ENCODE measurements around the gene WNT3.
"Not testable (repeated sequence)": the region's sequence is repeated elsewhere in the genome, so short reads cannot be mapped to it uniquely, and the experiment has no call there.

The WNT3 gene

GRCh38 chr17:46765453-46765852, 53.0 kb downstream of the WNT3 start:
- no peak for DNase-seq (ENCODE audit: low spot score)

- DNase-seq (ENCODE audit: low spot score) = no peak
Observed at GRCh38 chr17:46764709-46765401, 53.6 kb downstream of the WNT3 start.

GRCh38 chr17:46764000-46764708, 54.3 kb downstream of the WNT3 start:
- no peak for DNase-seq (ENCODE audit: low spot score)

GRCh38 chr17:46763416-46763815, 55.1 kb downstream of the WNT3 start:
- DNase-seq (ENCODE audit: low spot score) = no peak

- DNase-seq (ENCODE audit: low spot score) = no peak
Observed at GRCh38 chr17:46759141-46759540, 59.4 kb downstream of the WNT3 start.

GRCh38 chr17:46758614-46759013, 59.9 kb downstream of the WNT3 start:
- DNase-seq (ENCODE audit: low spot score) = no peak

- not testable (repeated sequence) for DNase-seq (ENCODE audit: low spot score)
Observed at GRCh38 chr17:46757588-46757987, 60.9 kb downstream of the WNT3 start.

- DNase-seq (ENCODE audit: low spot score) = no peak
Observed at GRCh38 chr17:46756861-46757260, 61.6 kb downstream of the WNT3 start.

GRCh38 chr17:46756081-46756735, 62.3 kb downstream of the WNT3 start:
- no peak for DNase-seq (ENCODE audit: low spot score)

- no peak for DNase-seq (ENCODE audit: low spot score)
Observed at GRCh38 chr17:46753776-46754175, 64.7 kb downstream of the WNT3 start.

GRCh38 chr17:46751425-46751824, 67.1 kb downstream of the WNT3 start:
- DNase-seq (ENCODE audit: low spot score) = no peak

GRCh38 chr17:46745376-46745775, 73.1 kb downstream of the WNT3 start:
- no peak for DNase-seq (ENCODE audit: low spot score)

GRCh38 chr17:46744441-46744840, 74.1 kb downstream of the WNT3 start:
- DNase-seq (ENCODE audit: low spot score) = no peak

GRCh38 chr17:46742565-46743270, 75.8 kb downstream of the WNT3 start:
- no peak for DNase-seq (ENCODE audit: low spot score)

- no peak for DNase-seq (ENCODE audit: low spot score)
Observed at GRCh38 chr17:46741122-46741730, 77.3 kb downstream of the WNT3 start.

GRCh38 chr17:46739982-46740381, 78.5 kb downstream of the WNT3 start:
- DNase-seq (ENCODE audit: low spot score) = no peak

GRCh38 chr17:46738544-46738943, 79.9 kb downstream of the WNT3 start:
- no peak for DNase-seq (ENCODE audit: low spot score)

GRCh38 chr17:46737326-46737725, 81.2 kb downstream of the WNT3 start:
- no peak for DNase-seq (ENCODE audit: low spot score)

GRCh38 chr17:46736100-46736499, 82.4 kb downstream of the WNT3 start:
- no peak for DNase-seq (ENCODE audit: low spot score)

- no peak for DNase-seq (ENCODE audit: low spot score)
Observed at GRCh38 chr17:46733837-46734475, 84.5 kb downstream of the WNT3 start.

GRCh38 chr17:46732754-46733398, 85.6 kb downstream of the WNT3 start:
- DNase-seq (ENCODE audit: low spot score) = no peak

All from CD4-positive, alpha-beta T cell treated with Interleukin-15 for 4 hours (primary cell).